Activated CD8-positive, alpha-beta T cell treated with anti-CD3 and anti-CD28 coated beads for 36 hours (primary cell): ENCODE results near the gene LCT. TPM values are rescaled to one million over a fixed set of nuclear protein-coding genes. Genes with fewer than 3 reads are reported as not detected.

ENCODE experiments used
- ATAC-seq: fragments of 200-7000 bp; cut with Tn5 transposase; one replicate; pipeline ENCODE4 v1.10.0; 2021; ENCODE audit warnings: mild to moderate bottlenecking, moderate library complexity
- CTCF ChIA-PET: fragments of 350-600 bp; sonication (Branson Sonifier 250); formaldehyde crosslinking; loops from one replicate; lab custom pipeline; 2021; ENCODE audit warnings: antibody characterized with exemption; lab: Charles Lee
- POLR2A ChIA-PET: fragments of 350-600 bp; sonication (Branson Sonifier 250); formaldehyde crosslinking; loops from one replicate; lab custom pipeline; 2021; ENCODE audit warnings: antibody characterized with exemption; lab: Charles Lee
- DNase-seq: peaks from one replicate; pipeline ENCODE4 v3.0.0-alpha.2; 2020
- H3K27ac Mint-ChIP-seq: one replicate; pipeline ENCODE4 v1.8.0; 2021; ENCODE audit warnings: mild to moderate bottlenecking, mixed read lengths
- H3K27me3 Mint-ChIP-seq: one replicate; pipeline ENCODE4 v1.8.0; 2021; ENCODE audit warnings: mixed read lengths
- H3K36me3 Mint-ChIP-seq: one replicate; pipeline ENCODE4 v1.8.0; 2021; ENCODE audit warnings: low read depth, mixed read lengths
- H3K4me1 Mint-ChIP-seq: one replicate; pipeline ENCODE4 v1.8.0; 2021; ENCODE audit warnings: low read depth, mixed read lengths
- H3K4me3 Mint-ChIP-seq: one replicate; pipeline ENCODE4 v1.8.0; 2021; ENCODE audit warnings: mild to moderate bottlenecking, moderate library complexity, mixed read lengths
- H3K9me3 Mint-ChIP-seq: one replicate; pipeline ENCODE4 v1.8.0; 2021; ENCODE audit warnings: mixed read lengths
- intact Hi-C: fragments of 100-400 bp; cut with micrococcal nuclease; formaldehyde crosslinking; loops from one replicate; pipeline ENCODE4 v1.10.0; 2022
- total RNA-seq, 2 experiments: library from RNA; stranded (reverse); gene quantifications; one replicate each; pipeline ENCODE4 v1.2.3, GENCODE V29; 2021
- TF ChIP-seq, protein P1 (sequence below): fragments of 200-600 bp; IDR thresholded peaks from one replicate; pipeline ENCODE4 v1.8.0; 2022; ENCODE audit warnings: antibody characterized with exemption, mild to moderate bottlenecking

The LCT gene
- total RNA-seq, 2 experiments from 2014 or later, result 0.11 to 0.29 TPM

DNA sequence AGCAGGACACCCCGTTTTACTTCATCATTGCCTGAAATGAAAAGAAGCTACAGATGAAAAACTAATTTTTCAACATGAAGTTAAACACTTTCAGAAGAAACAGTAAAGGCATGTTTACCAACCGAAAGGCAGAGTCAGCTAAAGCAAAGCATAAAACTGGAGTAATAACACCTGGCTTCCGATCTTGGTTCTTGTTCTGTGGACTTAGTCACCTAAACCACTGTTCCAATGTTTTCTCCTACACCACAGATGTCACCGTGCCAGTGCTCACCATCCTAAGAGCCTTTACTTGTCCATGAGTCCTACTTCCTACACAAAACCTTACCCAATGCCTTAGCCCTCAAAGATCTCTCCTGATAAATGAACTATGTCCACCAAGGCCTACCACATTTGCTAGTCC, 25.7 kb upstream of the LCT start:
- Mint-ChIP-seq H3K9me3 (no peaks in the 10 kb centered on the region), H3K4me1 (peaks cover 15% of the 10 kb centered on the region), H3K27ac (no peak overlapping the region), H3K4me3 (no peak overlapping the region), H3K36me3 (peaks cover 77% of the 10 kb centered on the region), H3K27me3 (no peaks in the 10 kb centered on the region)
- TF ChIP-seq, protein P1, sequence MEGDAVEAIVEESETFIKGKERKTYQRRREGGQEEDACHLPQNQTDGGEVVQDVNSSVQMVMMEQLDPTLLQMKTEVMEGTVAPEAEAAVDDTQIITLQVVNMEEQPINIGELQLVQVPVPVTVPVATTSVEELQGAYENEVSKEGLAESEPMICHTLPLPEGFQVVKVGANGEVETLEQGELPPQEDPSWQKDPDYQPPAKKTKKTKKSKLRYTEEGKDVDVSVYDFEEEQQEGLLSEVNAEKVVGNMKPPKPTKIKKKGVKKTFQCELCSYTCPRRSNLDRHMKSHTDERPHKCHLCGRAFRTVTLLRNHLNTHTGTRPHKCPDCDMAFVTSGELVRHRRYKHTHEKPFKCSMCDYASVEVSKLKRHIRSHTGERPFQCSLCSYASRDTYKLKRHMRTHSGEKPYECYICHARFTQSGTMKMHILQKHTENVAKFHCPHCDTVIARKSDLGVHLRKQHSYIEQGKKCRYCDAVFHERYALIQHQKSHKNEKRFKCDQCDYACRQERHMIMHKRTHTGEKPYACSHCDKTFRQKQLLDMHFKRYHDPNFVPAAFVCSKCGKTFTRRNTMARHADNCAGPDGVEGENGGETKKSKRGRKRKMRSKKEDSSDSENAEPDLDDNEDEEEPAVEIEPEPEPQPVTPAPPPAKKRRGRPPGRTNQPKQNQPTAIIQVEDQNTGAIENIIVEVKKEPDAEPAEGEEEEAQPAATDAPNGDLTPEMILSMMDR, result no peak
- DNase-seq, result no peak
- intact Hi-C loops, result no loop called here
- POLR2A ChIA-PET, result interaction anchor here (1.4 kb wide), 1 partner anchor 71 kb away, joined by 3 read pairs; no protein-coding TSS in a partner anchor
- CTCF ChIA-PET, result interaction anchor here (1.6 kb wide), 1 partner anchor 18 kb away, joined by 3 read pairs; no protein-coding TSS in a partner anchor
- no peak for ATAC-seq

DNA sequence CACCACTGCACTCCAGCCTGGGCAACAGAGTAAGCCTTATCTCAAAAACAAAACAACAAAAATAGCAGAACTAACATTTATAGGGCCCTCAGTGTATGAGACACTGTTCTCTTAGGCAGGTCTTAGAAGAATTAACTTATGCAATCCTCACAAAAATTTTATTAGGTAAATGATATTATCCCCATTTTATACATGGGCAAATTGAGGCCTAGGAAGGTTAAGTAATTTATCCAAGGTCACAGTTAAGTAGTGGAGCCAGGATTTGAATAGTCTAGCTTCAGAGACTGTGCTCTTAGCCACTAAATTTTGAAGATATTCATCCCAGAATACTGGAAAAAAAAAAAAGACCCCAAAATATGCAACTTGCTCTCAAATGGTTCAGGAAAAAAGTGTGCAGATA, 16.4 kb upstream of the LCT start:
- Mint-ChIP-seq H3K27ac (no peak overlapping the region), H3K9me3 (no peaks in the 10 kb centered on the region), H3K4me3 (no peak overlapping the region), H3K4me1 (no peaks in the 10 kb centered on the region), H3K36me3 (peaks cover 70% of the 10 kb centered on the region), H3K27me3 (no peaks in the 10 kb centered on the region)
- ChIA-PET POLR2A (interaction anchor here (0.9 to 3.4 kb wide), 7 partner anchors 10 to 97 kb away, joined by 3 to 30 read pairs (median 4); no protein-coding TSS in a partner anchor), CTCF (no interaction called here)
- ATAC-seq, result no peak
- intact Hi-C loops, result no loop called here
- TF ChIP-seq, protein P1, result no peak
- DNase-seq, result no peak

DNA sequence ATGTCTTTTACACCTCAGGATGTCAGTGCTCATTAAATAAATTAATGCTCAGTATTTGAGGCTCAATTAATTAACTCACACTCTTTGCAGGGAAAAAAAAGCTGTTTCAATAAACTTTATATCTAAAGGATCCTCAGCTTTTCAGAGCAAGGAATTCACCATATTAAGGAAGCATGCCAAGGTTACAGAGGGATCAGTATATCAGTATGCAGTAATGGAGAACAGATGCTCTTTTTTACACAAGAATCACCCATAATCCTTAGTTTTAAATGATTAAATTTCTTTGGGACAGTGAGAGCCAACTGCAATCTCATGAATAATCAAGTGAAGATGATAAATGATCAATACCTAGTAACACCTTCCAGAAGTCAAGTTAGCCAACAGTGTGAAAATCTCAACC, 14.9 kb upstream of the LCT start:
- intact Hi-C loops, result no loop called here
- Mint-ChIP-seq H3K27me3 (no peaks in the 10 kb centered on the region), H3K9me3 (no peaks in the 10 kb centered on the region), H3K27ac (no peak overlapping the region), H3K36me3 (peaks cover 64% of the 10 kb centered on the region), H3K4me1 (no peaks in the 10 kb centered on the region), H3K4me3 (no peak overlapping the region)
- ChIA-PET POLR2A (interaction anchor here (1.4 kb wide), 1 partner anchor 19 kb away, joined by 5 read pairs; no protein-coding TSS in a partner anchor), CTCF (interaction anchor here (0.6 to 1.2 kb wide), 4 partner anchors 14 to 87 kb away, joined by 3 to 5 read pairs (median 3); no protein-coding TSS in a partner anchor)
- ATAC-seq (no peak), DNase-seq (no peak)
- TF ChIP-seq, protein P1, result no peak

DNA sequence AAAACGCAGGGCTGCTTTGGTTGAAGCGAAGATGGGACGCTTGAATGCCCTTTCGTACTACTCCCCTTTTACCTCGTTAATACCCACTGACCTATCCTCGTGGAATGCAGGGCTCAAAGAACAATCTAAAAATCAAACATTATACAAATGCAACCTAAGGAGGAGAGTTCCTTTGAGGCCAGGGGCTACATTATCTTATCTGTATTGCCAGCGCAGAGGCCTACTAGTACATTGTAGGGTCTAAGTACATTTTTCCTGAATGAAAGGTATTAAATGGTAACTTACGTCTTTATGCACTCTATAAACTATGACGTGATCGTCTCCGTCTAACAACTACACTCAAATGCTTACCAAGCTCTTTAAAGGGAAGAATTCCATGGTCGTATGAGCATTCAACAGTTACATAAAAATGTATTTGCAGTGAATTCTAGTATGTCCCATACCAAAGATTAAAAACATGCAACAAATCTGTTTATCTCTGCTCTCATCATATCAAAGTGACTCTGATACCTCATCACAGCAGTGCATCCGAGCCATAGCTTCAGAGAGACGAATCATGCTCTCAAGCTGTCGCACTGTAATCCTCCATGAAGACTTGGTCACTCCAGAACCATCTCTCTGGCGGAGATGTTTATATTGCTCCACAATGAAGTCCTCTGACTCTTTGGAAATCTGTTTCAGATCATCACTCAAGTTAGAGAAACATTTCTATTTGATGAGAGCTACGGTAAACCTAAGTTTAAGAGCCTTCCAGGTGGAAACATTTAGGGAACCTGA, 14.1 kb upstream of the LCT start:
- POLR2A ChIA-PET, result interaction anchor here (0.6 to 1.4 kb wide), 3 partner anchors 15 to 501 kb away, joined by 3 to 7 read pairs (median 5); no protein-coding TSS in a partner anchor
- Mint-ChIP-seq H3K4me3 (no peak overlapping the region), H3K9me3 (no peaks in the 10 kb centered on the region), H3K36me3 (peaks cover 61% of the 10 kb centered on the region), H3K4me1 (no peaks in the 10 kb centered on the region), H3K27ac (no peak overlapping the region), H3K27me3 (no peaks in the 10 kb centered on the region)
- intact Hi-C loops, result no loop called here
- no peak for DNase-seq
- TF ChIP-seq, protein P1, result no peak
- CTCF ChIA-PET, result interaction anchor here (0.6 to 1.2 kb wide), 3 partner anchors 15 to 86 kb away, joined by 3 to 5 read pairs (median 3); no protein-coding TSS in a partner anchor
- ATAC-seq, result no peak

DNA sequence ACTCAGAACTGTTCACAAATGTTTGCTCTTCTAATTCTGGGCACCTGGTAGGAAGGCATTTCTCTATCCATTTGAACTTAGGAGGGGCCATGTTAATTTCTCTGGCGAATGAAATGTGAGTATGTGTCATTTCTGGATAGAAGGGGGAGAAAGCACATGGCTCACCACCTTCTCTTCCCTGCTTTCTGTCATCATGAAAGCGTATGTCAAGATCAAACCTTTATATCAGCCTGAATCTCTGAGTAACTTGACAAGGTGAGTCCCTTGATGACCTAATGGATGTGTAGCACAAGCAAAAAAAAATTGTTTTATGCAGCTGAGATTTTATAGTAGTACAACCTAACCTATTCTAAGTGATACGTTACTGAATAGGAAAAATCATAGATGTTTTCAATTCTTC, 12.1 kb upstream of the LCT start:
- Mint-ChIP-seq H3K4me3 (no peak overlapping the region), H3K36me3 (peaks cover 73% of the 10 kb centered on the region), H3K9me3 (no peaks in the 10 kb centered on the region), H3K4me1 (no peaks in the 10 kb centered on the region), H3K27ac (peak overlapping the region; percentile 10), H3K27me3 (no peaks in the 10 kb centered on the region)
- ChIA-PET CTCF (interaction anchor here (0.9 to 1.4 kb wide), 3 partner anchors 8 to 13 kb away, joined by 3 to 4 read pairs (median 4); no protein-coding TSS in a partner anchor), POLR2A (no interaction called here)
- DNase-seq (no peak), ATAC-seq (no peak)
- TF ChIP-seq, protein P1, result no peak
- intact Hi-C loops, result no loop called here
